ENCODE results near the gene C19orf81.

DNA sequence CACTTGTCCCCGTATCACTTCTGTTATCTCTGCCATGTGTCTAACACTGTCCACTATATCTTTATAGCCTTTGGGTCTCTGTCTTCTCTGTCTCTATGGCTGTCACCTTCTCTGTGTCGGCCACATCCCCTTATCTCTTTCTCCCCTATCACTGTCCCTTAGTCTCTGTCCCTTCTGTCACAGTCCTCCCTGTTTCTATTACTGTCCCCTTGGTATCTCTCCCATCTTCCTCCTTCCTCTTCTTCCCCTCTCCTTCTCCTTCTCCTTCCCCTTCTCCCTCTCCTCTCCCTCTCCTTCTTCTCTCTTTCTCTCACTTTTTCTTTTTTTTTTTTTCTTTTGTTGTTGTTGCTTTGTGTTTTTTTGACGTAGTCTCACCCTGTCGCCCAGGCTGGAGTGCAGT lies 46.3 kb upstream of the C19orf81 start:
- TF ChIP-seq ZNF274 (IDR thresholded peaks at IDR 0.05; ENCODE audit: borderline replicate concordance, extremely low read depth, low read length) (no peak), POLR2A (IDR thresholded peaks at IDR 0.05; ENCODE audit: control extremely low read depth in 1 of 2, low read depth in 2 of 2, low read length in 2 of 2) (no peak), CTCF (IDR thresholded peaks at IDR 0.05; ENCODE audit: control extremely low read depth in 1 of 3, insufficient read depth in 1 of 3, low read depth in 1 of 3, low read length in 3 of 3) (no peak), CREB1 (IDR thresholded peaks at IDR 0.05) (no peak)
